Neural cell (in vitro differentiated cells): Measurements from ENCODE around the gene TAGLN2.

Experiments
- CTCF ChIP-seq: fragments of 450-650 bp; IDR thresholded peaks from 2 replicates; pipeline ENCODE4 v1.5.1; 2014; ENCODE audit warnings: antibody characterized with exemption, mild to moderate bottlenecking, moderate library complexity; ENCODE audit not compliant: poor library complexity, severe bottlenecking
- EZH2 ChIP-seq: fragments of 200-600, 300-800 bp; shearing (Covaris generic), sonication (generic); IDR thresholded peaks from 2 replicates; pipeline ENCODE4 v1.6.1; 2014; ENCODE audit warnings: antibody characterized with exemption, low read length, borderline replicate concordance, mild to moderate bottlenecking; ENCODE audit not compliant: insufficient read depth, poor library complexity, severe bottlenecking
- POLR2AphosphoS5 ChIP-seq: IDR thresholded peaks from 2 replicates; pipeline ENCODE4 v1.6.1; 2012
- RAD21 ChIP-seq: fragments of 450-650 bp; conservative IDR thresholded peaks from 2 replicates; pipeline ENCODE4 v1.6.1; 2014; ENCODE audit warnings: antibody characterized with exemption, mild to moderate bottlenecking, moderate library complexity
- TAF1 ChIP-seq: IDR thresholded peaks from 2 replicates; pipeline ENCODE4 v1.6.1; 2012; ENCODE audit warnings: low read depth
- TF ChIP-seq, protein P1 (sequence below): IDR thresholded peaks from 2 replicates; pipeline ENCODE4 v1.6.1; 2012; ENCODE audit warnings: borderline replicate concordance

GRCh38 chr1:159949981-159950381 is 24.7 kb upstream of the TAGLN2 start:
- TF ChIP-seq CTCF, result no peak
- TF ChIP-seq, protein P1, sequence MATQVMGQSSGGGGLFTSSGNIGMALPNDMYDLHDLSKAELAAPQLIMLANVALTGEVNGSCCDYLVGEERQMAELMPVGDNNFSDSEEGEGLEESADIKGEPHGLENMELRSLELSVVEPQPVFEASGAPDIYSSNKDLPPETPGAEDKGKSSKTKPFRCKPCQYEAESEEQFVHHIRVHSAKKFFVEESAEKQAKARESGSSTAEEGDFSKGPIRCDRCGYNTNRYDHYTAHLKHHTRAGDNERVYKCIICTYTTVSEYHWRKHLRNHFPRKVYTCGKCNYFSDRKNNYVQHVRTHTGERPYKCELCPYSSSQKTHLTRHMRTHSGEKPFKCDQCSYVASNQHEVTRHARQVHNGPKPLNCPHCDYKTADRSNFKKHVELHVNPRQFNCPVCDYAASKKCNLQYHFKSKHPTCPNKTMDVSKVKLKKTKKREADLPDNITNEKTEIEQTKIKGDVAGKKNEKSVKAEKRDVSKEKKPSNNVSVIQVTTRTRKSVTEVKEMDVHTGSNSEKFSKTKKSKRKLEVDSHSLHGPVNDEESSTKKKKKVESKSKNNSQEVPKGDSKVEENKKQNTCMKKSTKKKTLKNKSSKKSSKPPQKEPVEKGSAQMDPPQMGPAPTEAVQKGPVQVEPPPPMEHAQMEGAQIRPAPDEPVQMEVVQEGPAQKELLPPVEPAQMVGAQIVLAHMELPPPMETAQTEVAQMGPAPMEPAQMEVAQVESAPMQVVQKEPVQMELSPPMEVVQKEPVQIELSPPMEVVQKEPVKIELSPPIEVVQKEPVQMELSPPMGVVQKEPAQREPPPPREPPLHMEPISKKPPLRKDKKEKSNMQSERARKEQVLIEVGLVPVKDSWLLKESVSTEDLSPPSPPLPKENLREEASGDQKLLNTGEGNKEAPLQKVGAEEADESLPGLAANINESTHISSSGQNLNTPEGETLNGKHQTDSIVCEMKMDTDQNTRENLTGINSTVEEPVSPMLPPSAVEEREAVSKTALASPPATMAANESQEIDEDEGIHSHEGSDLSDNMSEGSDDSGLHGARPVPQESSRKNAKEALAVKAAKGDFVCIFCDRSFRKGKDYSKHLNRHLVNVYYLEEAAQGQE, result no peak
- TF ChIP-seq POLR2AphosphoS5, result no peak
- TF ChIP-seq EZH2, result no peak
- TF ChIP-seq TAF1, result no peak
- no peak for TF ChIP-seq RAD21
